NCI-H1417 treated with DMSO at 0.1 percent for 48 hours (cell line): Measurements from ENCODE around the gene APLP1.
"Not testable (repeated sequence)": the region's sequence is repeated elsewhere in the genome, so short reads cannot be mapped to it uniquely, and the experiment has no call there.

Source experiments
- DNase-seq: peaks from one replicate; lab custom pipeline; 2025; lab: John Stamatoyannopoulos, UW

The APLP1 gene

DNA sequence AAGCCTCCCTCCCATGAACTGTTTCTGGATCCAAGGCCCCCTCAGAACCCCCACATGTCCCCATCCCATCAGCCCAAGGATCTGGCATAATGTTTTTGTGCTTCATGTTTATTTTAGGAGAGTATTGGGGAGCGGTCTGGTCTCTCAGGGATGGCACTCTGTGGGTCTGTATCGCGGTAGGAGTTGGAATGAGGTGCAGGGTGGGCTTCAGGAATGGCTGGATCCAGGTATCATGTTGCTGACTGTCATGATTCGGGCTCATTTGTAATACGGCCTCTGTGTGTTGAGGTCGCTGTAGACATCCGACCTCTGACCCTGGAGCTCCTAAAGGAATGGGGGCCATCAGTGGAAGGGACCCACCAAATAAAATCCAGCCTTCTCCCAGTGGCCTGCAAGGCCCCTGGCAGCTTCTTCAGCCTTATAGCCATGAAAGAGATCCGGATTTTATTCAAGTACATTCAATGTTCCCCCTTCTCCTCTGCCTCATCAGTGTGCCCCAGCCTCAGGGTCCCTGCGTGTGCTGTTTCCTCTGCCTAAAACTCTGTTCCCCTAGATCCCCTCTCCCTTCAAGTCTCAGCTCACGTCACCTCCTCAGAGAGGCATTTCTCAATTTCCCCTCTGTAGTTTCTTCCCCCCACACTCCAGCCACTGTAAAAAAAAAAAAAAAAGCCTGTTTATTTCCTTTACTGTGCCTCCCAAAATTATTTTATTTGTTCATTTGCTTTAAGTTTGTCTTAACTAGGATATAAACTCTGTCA is 36.1 kb downstream of the APLP1 start:
- no peak for DNase-seq

DNA sequence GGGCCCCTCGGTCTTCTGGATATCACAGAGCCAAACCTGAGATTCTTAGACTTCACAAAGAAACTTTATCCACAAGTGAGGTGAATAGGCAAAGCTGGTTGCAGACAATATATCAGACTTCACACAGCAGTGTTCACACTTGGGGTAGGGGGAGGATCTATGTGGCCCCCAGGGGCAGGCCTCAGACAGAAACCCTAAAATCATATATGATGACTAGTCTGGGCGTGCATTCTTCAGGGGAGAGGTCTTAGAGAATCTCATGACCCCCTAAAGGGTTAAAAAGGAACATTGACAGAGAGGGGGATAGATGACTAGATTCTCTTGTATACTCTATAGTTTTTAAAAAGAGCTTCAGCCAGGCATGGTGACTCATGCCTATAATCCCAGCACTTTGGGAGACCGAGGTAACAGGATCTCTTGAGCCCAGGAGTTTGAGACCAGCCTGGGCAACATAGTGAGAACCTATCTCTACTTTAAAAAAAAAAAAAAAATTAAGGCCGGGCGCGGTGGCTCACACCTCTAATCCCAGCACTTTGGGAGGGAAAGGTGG is 36.9 kb downstream of the APLP1 start:
- no peak for DNase-seq

DNA sequence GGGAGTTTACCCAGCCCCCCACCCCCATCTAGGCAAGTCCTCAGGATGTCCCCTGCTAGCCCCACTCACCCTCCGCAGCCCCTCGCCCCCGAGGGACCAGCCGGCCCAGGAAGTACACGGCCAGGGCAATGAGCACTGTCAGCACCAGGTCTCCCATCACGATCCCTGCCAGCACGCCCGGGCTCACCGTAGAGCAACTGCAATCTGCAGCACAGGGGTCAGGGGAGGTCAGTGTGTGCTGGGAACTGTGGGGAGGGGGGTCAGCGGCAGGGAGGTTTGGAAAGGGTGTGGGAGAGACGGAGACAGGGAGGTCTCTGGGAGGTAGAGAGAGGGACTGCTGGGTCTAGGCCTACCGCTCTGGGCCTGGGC is 39.0 kb downstream of the APLP1 start:
- no peak for DNase-seq

DNA sequence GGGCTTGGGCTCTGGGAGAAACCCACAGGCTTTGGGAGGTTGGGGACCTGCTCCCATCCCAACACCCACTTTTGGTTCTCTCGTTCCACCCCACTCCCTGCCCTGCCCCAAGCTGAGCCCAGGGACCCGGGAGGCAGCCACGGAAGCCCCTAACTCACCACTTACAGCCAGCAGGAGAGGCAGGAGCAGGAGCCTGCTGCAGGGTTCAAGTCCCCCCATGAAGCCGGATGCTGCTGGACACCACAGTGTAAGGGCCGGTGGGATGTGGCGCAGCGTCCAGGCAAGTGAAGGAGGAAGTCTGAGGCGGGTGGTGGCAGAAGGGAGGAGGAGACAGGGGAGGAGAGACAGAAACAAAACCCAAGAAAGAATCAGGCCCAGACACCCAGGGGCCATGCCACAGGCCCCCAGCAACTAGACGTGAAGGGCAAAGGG is 39.7 kb downstream of the APLP1 start, which contains the start of gene TYROBP:
TYROBP (minus strand) TSS at position 286 of the 432 bp plus-strand sequence; CDS start at position 219, 67 bp downstream.
- no peak for DNase-seq

DNA sequence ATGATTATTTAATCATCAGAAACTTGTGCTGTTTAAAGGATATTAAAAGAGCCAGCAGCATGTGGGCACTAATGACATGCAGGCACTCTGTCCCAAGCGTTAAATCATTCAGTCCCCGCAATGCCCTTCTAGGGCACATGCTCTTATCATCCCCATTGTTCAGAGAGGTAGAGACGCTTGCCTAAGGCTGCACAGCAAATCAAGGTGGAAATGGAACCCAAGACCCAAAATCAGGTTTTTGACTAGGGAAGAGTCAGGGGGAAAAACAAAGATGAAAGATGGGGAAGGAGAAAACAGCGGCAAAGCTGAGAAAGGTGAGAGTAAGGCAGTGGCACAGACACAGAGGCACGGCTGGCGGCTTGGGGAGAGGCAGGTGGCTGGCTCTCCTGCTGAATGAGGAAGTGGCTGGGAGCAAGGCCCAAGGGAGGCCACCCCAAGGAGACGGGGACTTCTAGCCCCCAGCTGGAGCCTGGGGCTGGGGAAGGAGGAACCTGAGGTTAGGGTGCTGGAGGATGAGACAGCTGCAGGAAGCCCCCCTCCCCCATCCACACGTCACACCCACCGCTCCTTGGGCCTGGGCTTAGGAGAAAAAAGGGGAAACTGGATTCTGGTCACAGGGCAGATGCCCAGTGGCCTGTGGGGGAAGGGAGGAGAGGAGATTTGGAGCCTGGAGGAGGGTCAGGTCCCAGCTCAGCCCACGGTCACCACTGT is 40.8 kb downstream of the APLP1 start:
- DNase-seq = no peak

DNA sequence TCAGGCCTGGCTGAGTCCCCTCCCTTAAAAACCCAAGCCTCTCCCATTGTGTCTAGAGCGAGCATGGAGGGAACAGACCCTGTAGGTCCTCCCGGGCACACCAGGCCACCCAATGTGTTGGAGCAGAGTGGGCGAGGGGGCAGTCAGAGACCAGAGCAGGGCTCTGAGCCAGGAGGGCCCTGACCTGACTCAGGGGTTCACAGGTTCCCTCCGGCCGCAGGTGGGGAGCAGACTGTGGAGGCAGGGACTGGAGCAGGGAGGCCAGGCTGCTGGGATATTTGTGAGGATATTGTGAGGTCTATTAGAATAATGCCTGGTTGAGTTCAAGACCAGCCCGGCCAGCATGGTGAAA is 41.3 kb downstream of the APLP1 start:
- DNase-seq = no peak

DNA sequence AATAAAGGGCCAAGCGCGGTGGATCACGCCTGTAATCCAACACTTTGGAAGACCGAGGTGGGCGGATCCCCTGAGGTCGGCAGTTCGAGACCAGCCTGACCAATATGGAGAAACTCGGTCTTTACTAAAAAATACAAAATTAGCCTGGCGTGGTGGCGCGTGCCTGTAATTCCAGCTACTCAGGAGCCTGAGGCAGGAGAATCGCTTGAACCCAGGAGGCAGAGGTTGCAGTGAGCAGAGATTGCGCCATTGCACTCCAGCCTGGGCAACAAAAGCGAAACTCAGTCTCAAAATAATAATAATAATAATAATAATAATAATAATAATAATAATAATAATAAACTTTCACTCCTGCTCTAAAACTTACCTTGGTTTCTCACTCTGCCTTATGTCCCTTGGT is 42.0 kb downstream of the APLP1 start:
- DNase-seq = not testable (repeated sequence)

DNA sequence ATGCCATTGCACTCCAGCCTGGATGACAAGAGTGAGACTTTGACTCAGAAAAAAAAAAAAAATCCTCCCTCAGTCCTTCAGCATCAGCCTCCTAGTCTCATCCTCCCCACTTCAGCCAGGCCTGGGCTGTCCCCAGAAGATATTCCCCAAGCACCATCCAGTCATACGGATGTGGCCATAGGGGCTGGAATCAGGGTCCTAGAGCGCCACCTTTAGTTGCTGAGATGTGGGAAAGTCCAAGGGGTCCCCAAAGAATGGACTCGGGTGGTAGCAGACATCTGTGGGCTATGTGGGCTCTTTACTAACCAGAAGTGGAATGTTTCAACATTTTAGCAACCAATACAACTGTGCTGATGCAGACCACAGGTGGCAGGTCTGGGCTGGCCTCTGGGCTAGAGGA is 42.8 kb downstream of the APLP1 start:
- no peak for DNase-seq

DNA sequence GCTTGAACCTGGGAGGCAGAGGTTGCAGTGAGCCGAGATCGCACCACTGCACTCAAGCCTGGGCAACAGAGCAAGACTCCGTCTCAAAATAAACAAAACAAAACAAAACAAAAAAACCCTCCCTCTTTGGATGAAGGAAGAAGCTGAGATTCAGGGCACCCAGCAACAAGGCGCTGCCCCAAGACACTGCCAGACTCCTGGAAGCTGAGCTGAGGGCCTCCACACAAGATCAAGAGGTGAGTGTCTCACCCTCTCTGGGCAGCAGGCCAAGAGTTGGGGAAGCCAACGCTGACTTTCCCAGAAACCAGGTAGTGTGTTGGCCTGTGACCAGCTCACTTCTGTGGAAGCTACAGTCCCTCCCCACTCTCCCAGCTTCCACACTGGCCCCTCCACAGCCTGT is 43.4 kb downstream of the APLP1 start:
- DNase-seq = no peak

DNA sequence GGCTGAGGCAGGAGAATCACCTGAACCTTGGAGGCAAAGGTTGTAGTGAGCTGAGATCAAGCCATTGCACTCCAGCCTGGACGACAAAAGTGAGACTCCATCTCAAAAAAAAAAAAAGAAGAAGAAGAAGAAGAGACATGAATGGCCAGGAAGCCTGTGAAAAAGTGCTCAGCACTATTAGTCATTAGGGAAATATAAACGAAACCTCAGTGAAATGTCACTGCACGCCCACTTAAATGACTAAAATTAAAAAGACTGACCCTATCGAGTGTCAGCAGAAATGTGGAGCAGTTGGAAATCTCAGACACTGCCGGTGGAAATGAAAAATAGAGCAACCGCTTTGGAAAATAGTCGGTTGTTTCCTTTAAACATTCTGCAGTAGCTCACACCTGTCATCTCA is 45.2 kb downstream of the APLP1 start:
- DNase-seq = no peak

DNA sequence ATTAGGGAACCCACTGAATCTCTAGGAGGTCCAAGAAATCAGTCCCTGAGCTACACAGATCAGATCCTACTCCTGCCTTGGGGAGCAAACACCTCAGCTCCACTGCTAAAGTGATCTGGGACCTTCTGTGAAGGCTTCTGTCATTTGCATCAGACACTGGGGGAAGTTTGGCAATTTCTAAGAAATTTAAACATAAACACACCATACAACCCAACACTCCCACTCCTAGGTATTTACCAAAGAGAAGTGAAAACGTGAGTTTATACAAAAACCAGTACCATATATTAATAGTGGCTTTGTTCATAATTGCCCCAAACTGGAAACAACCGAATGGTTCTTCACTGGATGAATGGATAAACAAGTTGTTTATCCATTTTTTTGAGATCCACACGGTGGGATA is 47.1 kb downstream of the APLP1 start:
- DNase-seq = no peak

DNA sequence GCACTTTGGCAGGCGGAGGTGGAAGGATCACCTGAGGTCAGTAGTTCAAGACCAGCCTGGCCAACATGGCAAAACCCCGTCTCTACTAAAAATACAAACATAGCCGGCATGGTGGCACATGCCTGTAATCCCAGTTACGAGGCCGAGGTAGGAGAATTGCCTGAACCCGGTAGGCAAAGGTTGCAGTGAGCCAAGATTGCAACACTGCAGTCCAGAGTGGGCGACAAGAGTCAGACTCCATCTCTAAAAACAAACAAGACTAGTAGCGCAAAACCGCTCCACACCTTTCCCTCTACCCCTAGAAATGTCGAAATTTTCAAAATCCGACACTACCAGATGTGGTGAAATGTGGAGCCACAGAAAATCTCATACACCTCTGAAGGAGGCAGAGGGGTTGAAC is 50.9 kb downstream of the APLP1 start:
- no peak for DNase-seq

DNA sequence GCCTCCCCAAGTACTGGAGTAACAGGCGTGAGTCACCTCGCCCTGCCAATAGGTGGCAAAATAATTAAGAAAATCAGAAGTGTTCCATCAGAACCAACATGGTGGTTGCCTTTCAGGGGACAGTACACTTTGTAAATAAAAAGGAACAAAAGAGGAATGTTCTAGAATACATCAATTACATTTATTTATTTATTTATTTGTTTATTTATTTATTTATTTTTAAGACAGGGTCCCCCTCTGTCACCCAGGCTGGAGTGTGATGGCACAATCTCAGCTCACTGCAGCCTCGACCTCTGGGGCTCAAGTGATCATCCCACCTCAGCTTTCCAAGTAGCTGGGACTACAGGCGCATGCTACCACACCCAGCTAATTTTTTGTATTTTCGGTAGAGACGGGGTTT is 52.6 kb downstream of the APLP1 start:
- DNase-seq = no peak

DNA sequence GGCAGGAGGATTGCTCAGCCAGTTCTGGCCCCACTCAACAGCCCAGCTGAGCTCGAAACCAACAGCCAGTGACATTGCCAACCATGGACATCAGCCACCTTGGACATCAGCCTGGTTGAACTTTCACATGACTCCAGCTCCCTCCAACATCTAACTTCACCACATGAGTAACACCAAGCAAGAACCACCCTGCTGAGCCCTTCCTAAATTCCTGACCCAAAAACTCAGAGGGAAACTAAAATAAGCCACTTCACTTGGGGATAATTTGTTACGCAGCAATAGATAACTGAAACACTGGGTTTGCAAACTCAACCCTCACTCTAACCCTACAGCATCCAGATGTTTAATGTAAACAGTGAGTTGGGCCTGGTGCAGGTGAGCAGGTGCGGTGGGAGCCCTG is 57.1 kb downstream of the APLP1 start:
- no peak for DNase-seq

DNA sequence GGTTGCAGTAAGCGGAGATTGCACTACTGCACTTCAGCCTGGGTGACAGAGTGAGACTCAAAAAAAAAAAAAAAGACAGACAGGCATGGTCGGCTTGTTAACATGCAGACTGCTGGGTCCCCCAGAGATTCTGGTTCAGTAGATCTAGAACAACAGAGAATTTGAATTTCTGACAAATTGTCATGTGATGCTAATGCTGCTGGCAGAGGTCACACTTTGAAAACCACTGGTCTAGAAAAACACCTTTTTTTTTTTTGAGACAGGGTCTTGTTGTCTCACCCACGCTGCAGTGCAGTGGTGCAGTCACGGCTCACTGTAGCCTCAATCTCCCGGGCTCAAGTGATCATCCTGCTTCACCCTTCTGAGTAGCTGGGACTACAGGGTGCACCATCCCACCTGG is 60.1 kb downstream of the APLP1 start:
- DNase-seq = no peak
